DMS114 treated with DMSO at 0.1 percent for 48 hours (cell line): ENCODE measurements around the gene MAP3K4.

Source experiments
- DNase-seq: peaks from one replicate; lab custom pipeline; 2025; ENCODE audit not compliant: unreplicated experiment; lab: John Stamatoyannopoulos, UW

Gene MAP3K4

DNA sequence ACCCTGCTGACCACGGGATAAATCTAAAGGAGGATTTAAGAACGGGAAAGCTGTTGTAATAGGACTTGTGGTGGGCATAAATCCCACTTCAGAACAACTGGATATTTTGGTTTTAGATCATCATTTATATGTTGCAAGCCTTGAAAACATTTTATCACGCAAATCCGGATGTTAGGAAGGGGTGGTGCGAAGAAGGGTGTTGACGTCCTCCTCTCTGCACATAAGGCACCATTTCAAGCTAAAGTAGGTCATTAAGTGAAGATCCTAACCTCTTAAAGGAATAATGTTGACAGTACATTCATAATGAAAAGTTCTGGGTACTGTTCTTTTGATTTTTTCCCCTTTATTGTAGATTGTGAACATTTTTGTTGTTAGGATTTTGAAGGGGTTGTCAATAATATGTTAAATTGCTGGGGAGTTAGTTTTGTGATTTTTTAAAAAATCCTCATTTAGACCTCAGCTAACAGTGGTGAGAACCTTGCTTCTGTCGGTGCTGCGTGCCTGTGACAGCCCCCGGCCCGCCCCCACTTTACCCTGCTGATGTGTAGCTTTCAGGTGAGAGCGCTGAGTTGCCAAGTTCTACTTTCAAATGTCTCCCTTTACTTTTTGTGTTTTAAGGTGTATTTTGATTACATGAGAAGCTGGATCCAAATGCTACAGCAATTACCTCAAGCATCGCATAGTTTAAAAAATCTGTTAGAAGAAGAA, 88.8 kb downstream of the MAP3K4 start:
- no peak for DNase-seq

DNA sequence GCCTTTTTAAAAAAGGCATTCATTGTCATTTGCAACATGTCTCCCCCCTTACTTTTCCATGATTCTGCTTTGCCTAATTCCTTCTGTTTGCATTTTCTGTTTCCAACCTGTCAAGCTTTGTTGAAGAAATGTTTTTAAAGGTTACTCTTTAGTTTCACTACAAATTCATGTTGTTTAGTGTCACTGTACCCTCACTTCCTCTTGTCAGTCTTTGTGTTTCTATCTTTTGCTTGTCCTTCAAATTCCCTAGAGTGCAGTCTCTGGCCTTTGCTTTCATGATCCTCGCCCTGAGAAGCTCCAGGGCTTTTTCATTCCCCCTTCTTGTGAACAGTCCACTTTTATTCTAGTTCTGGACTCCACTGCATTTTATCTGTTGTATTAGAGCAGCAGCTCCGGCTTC, 90.6 kb downstream of the MAP3K4 start:
- no peak for DNase-seq

DNA sequence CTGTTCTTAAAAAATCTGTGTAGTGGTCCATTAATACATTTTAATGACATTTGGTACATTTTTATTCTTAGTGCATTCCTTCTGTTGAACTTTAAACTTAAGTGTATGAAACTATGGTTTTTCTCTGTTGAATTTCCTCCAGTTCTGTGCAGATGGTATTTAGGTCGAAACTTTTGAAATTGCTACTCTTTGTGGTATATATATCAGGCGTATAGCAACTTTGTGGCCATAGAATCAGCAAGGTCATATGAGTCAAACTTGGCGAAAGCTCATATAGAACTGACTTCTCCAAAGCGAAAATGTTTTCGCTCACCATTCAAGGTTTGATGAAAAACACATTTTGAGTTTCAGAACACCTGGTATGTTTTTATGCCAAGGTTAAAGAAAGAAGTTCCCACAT, 93.7 kb downstream of the MAP3K4 start:
- DNase-seq = no peak

DNA sequence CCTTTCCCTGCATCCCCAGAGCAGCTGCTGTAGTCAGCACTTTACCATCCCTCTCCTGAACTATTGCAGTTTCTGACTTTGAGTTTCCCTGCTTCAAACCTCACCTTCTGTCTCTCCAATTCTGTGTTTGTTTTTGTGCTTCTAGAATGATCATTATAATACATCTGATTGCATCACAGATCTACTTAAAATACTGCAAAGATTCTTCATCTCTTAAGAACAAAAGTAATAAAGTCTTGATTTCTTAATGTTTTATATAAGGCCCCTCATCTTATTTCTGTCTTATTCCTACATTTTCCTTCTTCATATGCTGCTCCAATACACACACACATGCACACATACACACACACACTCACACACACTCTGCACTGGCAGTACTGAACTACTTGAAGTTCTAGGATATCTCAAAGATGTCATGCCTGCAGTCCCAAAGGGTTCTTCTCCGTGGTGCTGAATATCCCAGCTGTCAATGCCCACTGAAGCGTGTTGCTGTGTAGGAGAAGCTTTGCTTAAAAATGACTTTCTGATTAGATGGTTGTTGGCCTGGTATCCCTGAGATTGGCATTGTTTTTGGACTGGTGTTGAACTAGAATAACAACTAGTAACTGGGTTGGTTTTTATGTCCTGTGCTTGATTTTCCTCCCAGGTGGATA, 97.2 kb downstream of the MAP3K4 start:
- DNase-seq = no peak

DNA sequence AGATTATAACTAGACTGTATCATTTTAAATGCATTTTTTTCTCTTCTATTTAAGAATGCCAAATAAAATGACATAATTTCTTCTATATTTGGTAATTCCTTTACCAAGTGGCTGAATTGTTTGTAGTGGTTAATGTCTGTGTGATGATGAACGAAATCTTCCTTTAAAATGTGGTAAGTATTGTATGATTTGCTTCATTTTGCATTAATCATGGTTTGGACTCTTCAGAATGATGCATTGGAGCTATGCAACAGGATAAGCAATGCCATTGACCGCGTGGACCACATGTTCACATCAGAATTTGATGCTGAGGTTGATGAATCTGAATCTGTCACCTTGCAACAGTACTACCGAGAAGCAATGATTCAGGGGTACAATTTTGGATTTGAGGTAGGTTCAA, 99.6 kb downstream of the MAP3K4 start:
- no peak for DNase-seq

DNA sequence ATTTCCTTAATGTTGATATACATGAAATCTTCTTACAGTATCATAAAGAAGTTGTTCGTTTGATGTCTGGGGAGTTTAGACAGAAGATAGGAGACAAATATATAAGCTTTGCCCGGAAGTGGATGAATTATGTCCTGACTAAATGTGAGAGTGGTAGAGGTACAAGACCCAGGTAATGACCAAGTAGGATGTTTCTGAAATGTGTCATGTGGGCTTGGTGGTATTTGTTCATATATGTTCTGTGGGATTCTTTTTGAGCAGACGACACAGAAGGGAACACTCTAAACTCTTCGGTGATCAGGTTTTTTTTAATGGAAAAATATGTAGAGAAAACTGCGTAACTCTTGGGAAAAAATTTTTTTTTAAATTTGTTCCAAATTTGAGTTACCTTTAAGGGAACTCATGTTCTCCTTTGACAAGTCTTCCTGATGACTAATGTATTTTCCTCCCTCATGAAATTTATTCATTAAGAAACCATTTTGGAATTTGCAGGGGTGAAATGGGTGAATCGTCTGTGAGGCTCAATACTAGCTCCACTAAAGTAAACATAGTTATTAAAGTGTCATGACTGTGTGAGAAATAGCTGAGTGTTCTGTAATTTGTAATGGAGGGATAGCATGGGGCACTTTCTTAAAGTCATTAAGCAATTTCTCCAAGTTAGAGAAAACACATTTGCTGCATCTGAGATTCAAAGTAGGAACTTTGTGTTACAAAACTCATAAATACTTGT, 100.6 kb downstream of the MAP3K4 start:
- no peak for DNase-seq

DNA sequence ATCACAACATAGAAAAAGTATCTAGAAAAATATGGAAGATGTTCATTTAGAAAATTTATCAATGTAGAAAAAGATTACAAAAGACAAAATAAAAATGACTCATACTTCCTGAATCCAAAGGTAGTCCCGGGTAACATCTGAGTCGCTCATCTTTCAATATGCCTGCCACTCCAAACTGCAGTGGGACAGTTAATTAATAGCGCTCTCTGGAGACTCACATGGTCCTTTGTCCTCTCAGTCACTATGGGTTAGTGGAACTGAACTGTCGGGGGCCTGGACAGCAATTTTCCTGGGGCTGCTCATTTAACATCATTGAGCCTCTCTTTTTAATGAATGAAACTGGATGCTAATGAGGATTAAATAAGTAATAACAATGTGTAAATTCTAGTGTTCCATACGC, 103.4 kb downstream of the MAP3K4 start:
- DNase-seq = no peak

DNA sequence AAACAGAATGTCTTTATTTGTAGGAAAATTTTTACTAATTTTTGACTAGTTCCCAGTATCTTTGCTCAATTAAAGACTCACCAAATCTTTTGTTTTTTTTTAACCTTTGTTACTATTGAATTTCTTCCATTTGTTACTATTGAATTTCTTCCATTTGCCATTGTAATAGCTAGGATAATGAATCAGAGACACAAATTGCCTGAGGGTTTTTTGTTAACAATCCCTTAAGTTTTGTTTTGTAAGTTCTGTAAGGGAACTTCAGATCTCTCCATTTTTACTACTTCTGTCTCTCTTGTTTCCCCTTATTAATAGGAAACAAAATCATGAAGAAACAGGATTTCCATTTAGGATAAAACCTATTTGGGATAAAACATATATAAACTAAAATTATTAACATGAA, 104.3 kb downstream of the MAP3K4 start:
- DNase-seq = no peak

DNA sequence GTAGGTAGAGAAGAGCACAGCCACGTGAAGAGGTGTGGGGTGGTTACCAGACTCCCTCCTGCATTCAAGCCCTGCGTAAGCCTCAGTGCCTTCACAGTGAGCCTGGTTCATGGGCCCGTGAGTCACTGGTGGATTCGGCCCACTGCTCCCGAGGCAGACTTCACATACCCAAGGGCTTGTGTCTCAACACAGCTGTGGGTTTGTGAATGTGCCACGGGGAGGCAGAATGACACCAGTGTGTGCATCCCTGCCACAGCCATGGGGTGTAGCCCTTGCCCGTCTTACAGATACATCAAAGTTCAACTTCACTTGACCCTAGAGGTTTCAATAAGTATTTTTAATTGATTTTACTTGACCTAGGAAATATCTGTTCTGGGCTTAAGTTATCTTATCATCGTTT, 108.5 kb downstream of the MAP3K4 start:
- no peak for DNase-seq

DNA sequence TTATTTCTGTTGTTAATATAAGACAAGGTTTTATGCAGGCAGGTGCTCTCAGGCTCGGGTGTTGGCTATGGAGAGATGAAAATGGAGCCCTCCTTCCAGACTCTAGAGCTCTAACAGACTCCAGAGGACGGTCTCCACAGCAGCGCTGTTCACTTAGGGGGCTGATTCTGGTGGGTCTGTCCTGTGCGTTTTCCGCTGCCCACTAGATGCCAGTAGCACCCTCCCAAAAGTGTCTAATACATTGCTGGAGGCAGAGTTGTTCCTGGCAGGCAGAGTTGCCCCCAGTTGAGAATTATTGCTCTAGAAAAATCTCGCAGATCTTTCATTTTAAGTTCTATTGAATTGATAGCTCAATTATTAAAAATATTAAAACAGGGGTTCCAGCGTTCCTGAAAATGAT, 109.9 kb downstream of the MAP3K4 start:
- DNase-seq = no peak

DNA sequence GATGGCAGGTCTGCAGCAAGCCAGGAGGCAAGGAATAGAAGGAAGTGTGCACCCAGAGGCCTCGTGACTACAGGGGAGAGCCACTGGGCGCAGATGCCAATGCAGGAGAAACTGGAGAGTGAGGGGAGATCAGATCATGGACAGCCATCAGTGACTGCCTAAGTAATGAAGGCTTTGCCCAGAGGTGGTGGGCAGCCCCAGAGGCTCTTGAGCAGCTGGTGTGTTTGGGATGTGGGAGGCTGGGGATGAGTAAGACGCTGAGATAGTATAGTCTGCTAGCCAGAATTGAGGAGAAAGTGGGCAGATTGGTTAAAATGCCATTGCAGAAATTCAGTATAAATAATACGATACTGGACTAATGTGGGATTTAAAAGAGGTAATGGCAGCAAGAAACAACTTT, 111.9 kb downstream of the MAP3K4 start:
- DNase-seq = no peak

DNA sequence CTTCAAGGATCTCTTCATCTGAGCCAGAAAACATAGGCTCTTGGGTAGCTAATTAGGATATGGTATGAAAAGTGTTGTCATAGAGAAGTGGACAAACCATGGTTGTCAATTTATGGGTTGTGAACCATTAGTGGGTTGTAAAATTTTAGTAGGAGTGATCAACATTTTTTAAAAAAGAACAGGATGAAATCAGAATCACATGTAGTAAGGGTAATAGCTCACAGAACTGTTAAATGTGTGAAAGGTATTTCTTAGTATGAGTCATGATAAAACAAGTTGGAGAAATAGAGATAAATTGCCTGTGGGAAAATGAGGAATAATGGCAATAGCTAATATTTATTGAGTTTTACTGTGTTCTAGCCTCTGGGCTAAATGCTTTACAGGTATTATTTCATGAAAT, 113.4 kb downstream of the MAP3K4 start:
- no peak for DNase-seq

DNA sequence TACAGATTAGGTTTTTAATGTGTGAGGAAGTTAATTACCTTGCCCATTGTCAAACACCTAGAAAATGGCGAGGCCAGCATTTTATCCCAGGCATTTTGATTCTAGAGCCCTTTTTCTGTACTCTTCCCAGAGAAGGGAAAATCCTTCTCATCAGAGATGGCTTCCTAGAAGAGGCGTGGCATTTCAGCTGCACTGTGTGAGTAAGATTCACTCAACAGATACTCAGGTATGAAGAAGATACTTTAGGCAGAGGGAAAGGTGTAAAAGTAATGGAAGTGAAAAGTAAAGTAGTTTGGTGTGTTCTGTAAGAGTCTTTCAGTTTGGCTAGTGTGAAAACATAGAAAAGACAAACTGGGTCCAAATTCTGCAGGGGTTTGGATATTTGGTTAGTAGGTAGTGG, 113.8 kb downstream of the MAP3K4 start:
- no peak for DNase-seq

DNA sequence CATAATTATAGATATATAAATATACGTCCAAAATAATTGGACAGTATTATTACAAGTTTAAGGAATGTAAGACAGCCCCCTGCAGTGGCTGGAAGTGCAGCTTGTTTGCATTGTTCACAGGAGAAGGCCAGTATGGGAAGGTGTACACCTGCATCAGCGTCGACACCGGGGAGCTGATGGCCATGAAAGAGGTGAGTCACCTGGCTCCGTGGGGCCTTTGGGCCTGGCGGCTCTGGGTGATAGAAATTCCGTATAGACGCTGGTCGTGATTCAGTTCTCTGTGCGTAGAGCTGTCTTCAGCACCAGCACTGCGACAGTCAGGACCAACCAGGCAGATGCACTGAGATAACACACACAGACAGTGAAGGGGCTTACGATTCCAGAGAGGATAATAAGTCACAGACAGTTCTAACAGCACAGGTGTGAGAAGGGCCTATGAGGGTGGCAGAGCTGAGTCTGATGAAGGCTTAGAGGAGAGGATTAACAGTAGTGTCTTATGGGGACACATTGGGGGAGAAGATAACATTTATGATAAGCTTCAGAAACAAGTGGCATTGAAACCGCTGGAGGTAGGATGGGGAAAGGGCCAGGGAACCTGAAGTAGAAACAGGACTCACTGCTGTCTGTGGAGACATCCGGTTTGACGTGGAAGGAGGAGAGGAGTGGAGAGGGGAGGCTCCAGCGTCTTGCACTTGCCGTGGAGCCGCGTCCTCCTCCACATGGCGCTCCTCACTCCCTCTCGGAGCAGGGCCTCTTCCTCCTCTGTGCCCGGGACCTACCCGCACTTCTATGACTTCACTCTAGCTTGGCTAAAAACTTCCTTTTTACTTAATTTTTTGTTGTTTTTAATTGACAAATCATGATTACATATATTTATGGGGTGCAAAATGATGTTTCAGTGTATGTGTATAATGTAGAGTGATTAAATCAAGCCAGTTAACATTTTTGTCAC, 116.5 kb downstream of the MAP3K4 start:
- no peak for DNase-seq

DNA sequence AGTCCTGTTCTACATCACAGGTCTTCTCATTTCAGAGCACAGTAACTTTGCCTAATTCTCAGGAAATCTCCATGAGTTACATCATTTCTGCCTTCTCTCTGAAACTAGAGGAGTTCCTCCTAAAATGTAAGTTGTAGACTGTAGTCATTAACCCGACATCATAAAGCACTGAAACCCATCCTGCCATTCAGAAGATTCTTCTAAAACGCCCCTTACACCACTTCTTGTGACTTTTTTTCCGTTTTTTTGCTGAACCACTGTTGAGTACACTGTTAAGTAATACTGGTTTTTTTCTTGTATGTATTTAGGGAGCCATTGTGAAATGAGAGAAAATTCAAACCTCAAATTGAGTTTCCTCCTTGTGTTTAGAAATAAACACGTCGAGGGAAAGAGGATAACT, 117.3 kb downstream of the MAP3K4 start:
- no peak for DNase-seq

DNA sequence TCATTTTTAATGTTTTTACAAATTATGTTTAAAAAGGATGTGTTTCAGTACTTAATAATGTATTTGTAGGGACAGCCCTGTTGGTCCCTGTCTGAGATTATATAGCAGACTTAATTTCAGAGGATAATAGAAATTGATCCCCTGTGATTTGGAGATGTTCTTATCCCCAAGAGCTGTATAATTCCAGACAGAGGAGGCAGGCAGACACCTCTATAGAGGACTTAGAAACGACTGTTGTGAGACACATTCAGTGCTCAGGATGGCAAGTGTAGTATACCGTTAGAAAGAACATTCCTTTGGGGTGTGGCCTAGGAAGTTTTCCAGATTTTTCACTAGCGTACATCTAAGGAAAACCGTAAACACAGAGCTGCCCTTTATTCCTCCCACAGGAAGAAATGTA, 117.8 kb downstream of the MAP3K4 start:
- DNase-seq = no peak

DNA sequence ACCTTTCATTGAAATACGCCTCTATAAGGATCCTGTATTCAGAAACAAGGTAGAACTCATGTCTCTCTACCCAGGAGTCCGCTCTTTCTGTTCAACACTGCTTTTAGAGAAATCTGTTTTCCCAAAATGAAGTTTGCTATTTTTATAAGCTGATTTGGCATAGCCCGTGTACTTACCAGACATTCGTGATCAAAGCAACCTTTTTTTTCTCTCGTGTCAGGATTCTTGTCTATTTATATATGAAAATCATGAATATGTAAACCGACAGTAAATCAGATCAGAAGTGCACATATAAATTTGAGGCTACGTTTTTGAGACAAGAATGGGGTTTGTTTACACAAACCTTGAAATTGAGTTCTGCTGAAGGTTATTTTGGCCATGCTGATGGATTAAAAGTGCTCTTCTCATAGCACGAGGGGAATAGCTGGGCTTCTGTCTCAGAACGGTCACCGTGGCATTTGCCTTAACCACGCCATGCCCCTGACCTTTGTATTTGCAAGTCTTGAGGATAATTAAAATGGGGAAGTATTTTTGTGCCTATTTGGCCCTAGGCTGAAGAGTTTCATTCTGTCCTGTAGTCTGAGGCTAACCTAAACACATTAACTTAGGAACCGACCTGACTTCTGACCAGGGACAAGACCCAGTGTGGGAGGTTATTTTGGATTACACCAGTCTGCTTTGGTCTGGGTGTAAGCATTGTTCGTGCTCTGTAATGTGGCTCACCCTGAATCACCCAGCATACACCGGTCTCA, 118.6 kb downstream of the MAP3K4 start:
- no peak for DNase-seq

DNA sequence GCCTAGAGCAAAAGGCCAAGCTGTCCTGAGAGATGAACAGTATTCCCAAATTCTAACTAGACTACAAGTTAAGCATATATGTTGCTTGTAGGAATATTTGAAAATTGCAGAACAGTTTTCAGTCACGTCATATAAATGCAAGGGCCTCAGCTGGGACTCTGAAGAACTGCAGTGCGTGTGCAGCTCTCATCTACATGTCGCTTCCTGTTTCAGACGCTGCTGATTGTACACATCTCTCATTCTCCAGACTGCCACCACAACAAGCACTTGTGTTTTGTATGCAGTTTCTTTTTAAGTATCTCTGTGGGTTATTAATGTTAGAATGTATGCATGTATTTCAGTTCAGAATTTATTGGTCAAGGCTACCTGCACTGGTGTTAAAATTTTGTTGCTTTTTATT, 119.7 kb downstream of the MAP3K4 start:
- DNase-seq = no peak

DNA sequence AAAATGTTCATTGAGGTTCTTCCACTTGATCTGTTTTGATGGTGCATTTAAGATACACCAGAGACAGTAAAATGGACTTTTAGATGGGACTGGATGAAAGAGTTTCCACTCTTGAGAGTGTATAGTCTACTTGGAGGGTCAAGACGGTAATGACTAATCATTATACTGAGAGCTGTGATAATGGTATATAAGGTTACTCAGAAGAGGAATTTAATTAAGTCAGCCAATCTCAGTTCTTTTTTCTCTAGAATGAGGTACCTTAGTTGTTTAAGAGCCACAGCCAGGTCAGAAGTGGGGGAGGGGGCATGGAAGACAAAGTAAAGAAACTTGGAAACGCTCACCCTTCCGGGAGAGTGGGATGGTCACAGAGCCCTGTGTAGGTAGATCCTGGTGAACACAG, 123.9 kb downstream of the MAP3K4 start:
- DNase-seq = no peak

DNA sequence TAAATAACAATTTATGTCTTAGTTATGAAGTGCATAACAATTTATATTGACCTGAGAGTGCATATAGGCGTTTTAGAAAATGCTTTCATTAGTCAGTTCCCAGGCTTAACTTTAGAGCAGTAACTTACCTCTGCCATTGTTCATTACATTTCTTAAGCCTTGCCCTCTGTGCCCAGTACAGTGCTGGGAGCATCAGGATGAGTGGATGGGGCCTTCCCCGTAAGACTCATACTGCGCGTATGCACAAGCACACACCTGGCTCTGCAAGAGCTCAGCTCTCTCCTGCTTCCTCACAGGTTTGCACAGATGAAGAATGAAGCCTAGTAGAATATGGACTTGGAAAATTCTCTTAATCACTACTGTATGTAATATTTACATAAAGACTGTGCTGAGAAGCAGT, 125.0 kb downstream of the MAP3K4 start:
- DNase-seq = no peak

DNA sequence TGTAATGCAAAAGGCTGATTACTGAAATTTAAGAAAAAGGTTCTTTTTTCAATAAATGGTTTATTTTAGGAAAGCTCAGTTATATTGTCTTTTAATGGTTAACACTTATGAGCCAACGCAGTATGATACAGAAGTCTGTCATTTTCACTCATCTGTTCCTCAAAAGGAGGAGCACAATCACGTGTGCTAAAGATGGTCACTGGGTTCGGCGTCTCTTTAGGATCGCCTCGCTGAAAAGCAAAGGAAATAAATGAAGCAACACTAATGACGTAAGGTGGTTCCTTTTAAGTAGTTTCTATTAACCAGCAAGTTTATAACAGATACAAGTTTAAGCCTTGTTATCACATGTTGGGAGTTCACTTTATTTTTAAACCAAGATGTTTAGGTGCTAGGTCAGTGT, 125.7 kb downstream of the MAP3K4 start:
- DNase-seq = no peak
